NCI-H2029 (cell line): ENCODE measurements around the gene PIR.

Experiments
- DNase-seq: peaks from one replicate; lab custom pipeline; 2025; lab: John Stamatoyannopoulos, UW

Gene PIR

GRCh38 chrX:15418041-15418706 is 75.0 kb downstream of the PIR start:
- no peak for DNase-seq

- DNase-seq: no peak
These were observed 76.8 kb downstream of the PIR start for GRCh38 chrX:15416133-15416993.

GRCh38 chrX:15413101-15413500 is 80.0 kb downstream of the PIR start:
- DNase-seq: no peak

GRCh38 chrX:15410947-15411346 is 82.2 kb downstream of the PIR start:
- no peak for DNase-seq

- no peak for DNase-seq
These were observed 82.7 kb downstream of the PIR start for GRCh38 chrX:15410430-15410829.

GRCh38 chrX:15405846-15406245 is 87.3 kb downstream of the PIR start:
- no peak for DNase-seq

GRCh38 chrX:15404401-15405096 is 88.6 kb downstream of the PIR start:
- no peak for DNase-seq

GRCh38 chrX:15401378-15401777 is 91.8 kb downstream of the PIR start:
- DNase-seq: no peak

GRCh38 chrX:15399962-15400391 is 93.2 kb downstream of the PIR start:
- no peak for DNase-seq

- DNase-seq: no peak
These were observed 94.3 kb downstream of the PIR start for GRCh38 chrX:15398874-15399273.

GRCh38 chrX:15395789-15396188 is 97.3 kb downstream of the PIR start:
- no peak for DNase-seq

- no peak for DNase-seq
These were observed 101.3 kb downstream of the PIR start for GRCh38 chrX:15391850-15392249.

- DNase-seq: no peak
These were observed 108.8 kb downstream of the PIR start, which contains the start of gene VEGFD for GRCh38 chrX:15384304-15384703. TSS of gene VEGFD (minus strand) at chrX:15384413. CDS start at chrX:15383946, 467 bp downstream.

GRCh38 chrX:15382813-15383212 is 110.3 kb downstream of the PIR start:
- no peak for DNase-seq

- no peak for DNase-seq
These were observed 116.2 kb downstream of the PIR start for GRCh38 chrX:15376956-15377355.

- no peak for DNase-seq
These were observed 119.2 kb downstream of the PIR start for GRCh38 chrX:15373976-15374375.

GRCh38 chrX:15366506-15367352 is 126.4 kb downstream of the PIR start:
- DNase-seq: no peak

GRCh38 chrX:15359701-15360100 is 133.4 kb downstream of the PIR start:
- DNase-seq: no peak

GRCh38 chrX:15358533-15358932 is 134.6 kb downstream of the PIR start:
- no peak for DNase-seq

GRCh38 chrX:15356444-15356843 is 136.7 kb downstream of the PIR start:
- no peak for DNase-seq

- no peak for DNase-seq
These were observed 142.7 kb downstream of the PIR start for GRCh38 chrX:15350329-15350996.
